Upper lobe of right lung (tissue), 1 donor: Measurements from ENCODE around the gene HIVEP3. TPM values are rescaled to one million over a fixed set of nuclear protein-coding genes. Genes with fewer than 3 reads are reported as not detected.

Source experiments
- ATAC-seq: fragments of 200-7000 bp; cut with Tn5 transposase; one replicate; pipeline ENCODE4 v1.9.1; 2020; ENCODE audit warnings: mild to moderate bottlenecking, moderate library complexity
- DNase-seq: peaks from one replicate; pipeline ENCODE4 v3.0.0-alpha.2; 2020
- H3K27ac ChIP-seq: fragments of 200-600 bp; one replicate; pipeline ENCODE4 v1.8.0; 2022
- H3K27me3 ChIP-seq: fragments of 200-600 bp; one replicate; pipeline ENCODE4 v1.8.0; 2022; ENCODE audit warnings: mild to moderate bottlenecking
- H3K36me3 ChIP-seq: fragments of 200-600 bp; one replicate; pipeline ENCODE4 v1.8.0; 2022
- H3K4me1 ChIP-seq: fragments of 200-600 bp; one replicate; pipeline ENCODE4 v1.8.0; 2022
- H3K4me3 ChIP-seq: fragments of 200-600 bp; one replicate; pipeline ENCODE4 v1.8.0; 2022; ENCODE audit warnings: mild to moderate bottlenecking
- H3K9me3 ChIP-seq: fragments of 200-600 bp; one replicate; pipeline ENCODE4 v1.8.0; 2022
- CTCF ChIP-seq: fragments of 200-600 bp; IDR thresholded peaks from one replicate; pipeline ENCODE4 v1.8.0; 2022; ENCODE audit warnings: antibody characterized with exemption
- intact Hi-C: fragments of 100-400 bp; cut with DNase I; formaldehyde crosslinking; loops from one replicate; pipeline ENCODE4 v1.11.0; 2022
- total RNA-seq: library from RNA; stranded (reverse); fragmentation: NEBNext Ultra II Directional; extraction: Animal tissue kit (Norgen Biotek cat#: 25700); gene quantifications from one replicate; pipeline ENCODE4 v1.2.1, GENCODE V29; 2021
- donor health status: DM: no; HTN: yes; CAD: no; lungs with severe emphysema.

HIVEP3 gene
- total RNA-seq, 1 donor from 2014 or later: 16.6 TPM

GRCh38 chr1:41862384-41863221 lies 56.1 kb downstream of the HIVEP3 start:
- no peaks in the 10 kb centered on the region for H3K36me3 ChIP-seq
- DNase-seq: no peak
- no peaks in the 10 kb centered on the region for H3K4me1 ChIP-seq
- no peak for TF ChIP-seq CTCF
- no peak overlapping the region for H3K27ac ChIP-seq
- no peak for ATAC-seq
- H3K9me3 ChIP-seq: no peaks in the 10 kb centered on the region
- no peaks in the 10 kb centered on the region for H3K27me3 ChIP-seq
- intact Hi-C loops: no loop called here
- H3K4me3 ChIP-seq: no peak overlapping the region

- Histone ChIP-seq H3K4me1 (no peaks in the 10 kb centered on the region), H3K36me3 (no peaks in the 10 kb centered on the region), H3K27me3 (no peaks in the 10 kb centered on the region), H3K4me3 (no peak overlapping the region), H3K27ac (no peak overlapping the region), H3K9me3 (no peaks in the 10 kb centered on the region)
- DNase-seq (no peak), ATAC-seq (no peak)
- intact Hi-C loops: no loop called here
- TF ChIP-seq CTCF: no peak
Measured at GRCh38 chr1:41861535-41862383, 57.0 kb downstream of the HIVEP3 start.

GRCh38 chr1:41860771-41861170 lies 58.0 kb downstream of the HIVEP3 start:
- Histone ChIP-seq H3K27ac (no peak overlapping the region), H3K4me3 (no peak overlapping the region), H3K9me3 (no peaks in the 10 kb centered on the region), H3K4me1 (no peaks in the 10 kb centered on the region), H3K36me3 (no peaks in the 10 kb centered on the region), H3K27me3 (no peaks in the 10 kb centered on the region)
- TF ChIP-seq CTCF: no peak
- intact Hi-C loops: no loop called here
- ATAC-seq: no peak
- DNase-seq: no peak

GRCh38 chr1:41860214-41860613 lies 58.5 kb downstream of the HIVEP3 start:
- Histone ChIP-seq H3K4me3 (no peak overlapping the region), H3K9me3 (no peaks in the 10 kb centered on the region), H3K4me1 (no peaks in the 10 kb centered on the region), H3K27ac (no peak overlapping the region), H3K36me3 (no peaks in the 10 kb centered on the region), H3K27me3 (no peaks in the 10 kb centered on the region)
- DNase-seq: no peak
- no peak for TF ChIP-seq CTCF
- intact Hi-C loops: no loop called here
- ATAC-seq: no peak

- Histone ChIP-seq H3K27me3 (no peaks in the 10 kb centered on the region), H3K4me1 (no peaks in the 10 kb centered on the region), H3K4me3 (no peak overlapping the region), H3K36me3 (no peaks in the 10 kb centered on the region), H3K9me3 (no peaks in the 10 kb centered on the region), H3K27ac (no peak overlapping the region)
- TF ChIP-seq CTCF: no peak
- intact Hi-C loops: no loop called here
- DNase-seq (no peak), ATAC-seq (no peak)
Measured at GRCh38 chr1:41859686-41860085, 59.0 kb downstream of the HIVEP3 start.
